ENCODE results near the gene RERE. TPM values are rescaled to one million over a fixed set of nuclear protein-coding genes. Genes with fewer than 3 reads are reported as not detected.
A peak's percentile ranks its signal among the peaks of the same experiment; 100 is the strongest.
"Not testable (repeated sequence)": the region's sequence is repeated elsewhere in the genome, so short reads cannot be mapped to it uniquely, and the experiment has no call there.

Gene RERE
- total and polyA plus RNA-seq, 11 donors, result 53.5 to 236 (median 121) TPM

GRCh38 chr1:8382608-8383505, 434.6 kb downstream of the RERE start:
- intact Hi-C loops (cut with DNase I), result no loop called here

GRCh38 chr1:8382051-8382505, 435.4 kb downstream of the RERE start:
- Histone ChIP-seq H3K36me3 (peaks cover 0 to 47% (median 2%) of the 10 kb centered on the region in 9 donors), H3K9me3 (no peaks in the 10 kb centered on the region), H3K4me1 (peaks cover 0 to 98% (median 91%) of the 10 kb centered on the region in 12 donors), H3K27ac (peak overlapping the region in 9 of 12 donors; percentile 10 to 92 (median 41)), H3K4me3 (no peak overlapping the region), H3K27me3 (no peaks in the 10 kb centered on the region)
- WGBS, 4 donors, result 83 to 86% (median 84%) methylated on average over 9 of the region's 9 CpGs
- ATAC-seq (peak; percentile 27 to 60 (median 46)), DNase-seq (no peak)
- intact Hi-C loops (cut with DNase I), result no loop called here
- TF ChIP-seq POLR2A (IDR thresholded peaks at IDR 0.05) (no peak), CTCF (IDR thresholded peaks at IDR 0.05) (no peak)

More at GRCh38 chr1:8382608-8383505, 434.6 kb downstream of the RERE start:
- Histone ChIP-seq H3K4me1 (peaks cover 0 to 99% (median 88%) of the 10 kb centered on the region in 12 donors), H3K36me3 (peaks cover 0 to 48% (median 2%) of the 10 kb centered on the region in 9 donors), H3K27me3 (no peaks in the 10 kb centered on the region), H3K4me3 (no peak overlapping the region), H3K27ac (peak overlapping the region in 9 of 12 donors; percentile 2 to 92 (median 39)), H3K9me3 (no peaks in the 10 kb centered on the region)
- ATAC-seq, result no peak
- 74 to 78% (median 76%) methylated on average over 15 of the region's 15 CpGs for WGBS, 4 donors
- no peak for DNase-seq
- TF ChIP-seq CTCF (IDR thresholded peaks at IDR 0.05), result no peak

- Histone ChIP-seq H3K27ac (peak overlapping the region in 8 of 12 donors; percentile 15 to 92 (median 48)), H3K27me3 (no peaks in the 10 kb centered on the region), H3K36me3 (peaks cover 0 to 44% (median 2%) of the 10 kb centered on the region in 9 donors), H3K4me1 (peaks cover 0 to 98% (median 89%) of the 10 kb centered on the region in 12 donors), H3K4me3 (no peak overlapping the region), H3K9me3 (no peaks in the 10 kb centered on the region)
- 70 to 75% (median 70%) methylated on average over 8 of the region's 8 CpGs for whole genome bisulfite sequencing, 4 donors
- TF ChIP-seq POLR2A (IDR thresholded peaks at IDR 0.05) (no peak), CTCF (IDR thresholded peaks at IDR 0.05) (no peak)
- no peak for ATAC-seq
- no peak for DNase-seq
- intact Hi-C loops (cut with DNase I), result no loop called here
Measured at GRCh38 chr1:8381618-8382017, 435.8 kb downstream of the RERE start.

- ATAC-seq; H3K27me3 ChIP-seq; DNase-seq; H3K4me3 ChIP-seq; H3K9me3 ChIP-seq; intact Hi-C loops (cut with DNase I): not testable (repeated sequence)
- H3K36me3 ChIP-seq, result peaks cover 0 to 44% (median 2%) of the 10 kb centered on the region in 9 donors
- peaks cover 0 to 95% (median 83%) of the 10 kb centered on the region in 12 donors for H3K4me1 ChIP-seq
- WGBS, 4 donors, result 76 to 86% (median 81%) methylated on average over 6 of the region's 6 CpGs
- H3K27ac ChIP-seq, result peak overlapping the region in 8 of 12 donors; percentile 48 to 92 (median 72)
Measured at GRCh38 chr1:8380310-8380709, 437.1 kb downstream of the RERE start.

All from heart left ventricle (tissue), 16 donors.